CD14-positive monocyte (primary cell): ENCODE results near the gene RIMOC1. TPM values are rescaled to one million over a fixed set of nuclear protein-coding genes. Genes with fewer than 3 reads are reported as not detected.

Experiments used
- DNase-seq, 3 donors: peaks; one replicate each; pipeline ENCODE4 v3.0.0-alpha.2; 2011 to 2022
- H2AFZ ChIP-seq: 2 replicates; pipeline ENCODE4 v1.6.0; 2012; ENCODE audit warnings: mild to moderate bottlenecking, low read depth, low read length, inconsistent platforms; ENCODE audit not compliant: insufficient read depth, poor library complexity, severe bottlenecking
- H3K27ac ChIP-seq, 2 donors: 1 replicate in 1 of 2; 2 replicates in 1 of 2; pipeline ENCODE4 v1.5.1; 2012 to 2013; ENCODE audit warnings: low read length in 2 of 2, control low read depth in 1 of 2, inconsistent platforms in 1 of 2, low read depth in 1 of 2, mild to moderate bottlenecking in 1 of 2
- H3K27me3 ChIP-seq, 2 donors: one replicate each; pipeline versions ENCODE4 v1.6.0 to v1.6.1; 2011 to 2013; ENCODE audit warnings: low read length in 2 of 2; ENCODE audit not compliant: control insufficient read depth in 2 of 2, insufficient read depth in 2 of 2
- H3K36me3 ChIP-seq, 2 donors: replicated peaks in 1 of 2; 1 replicate in 1 of 2; 2 replicates in 1 of 2; pipeline versions ENCODE4 v1.5.1 to v1.6.1; 2012 to 2013; ENCODE audit warnings: low read length in 2 of 2, control low read depth in 1 of 2, inconsistent platforms in 1 of 2, mild to moderate bottlenecking in 1 of 2; ENCODE audit not compliant: insufficient read depth in 2 of 2, control insufficient read depth in 1 of 2
- H3K4me1 ChIP-seq, 2 donors: 1 replicate in 1 of 2; 2 replicates in 1 of 2; pipeline versions ENCODE4 v1.5.1 to v1.6.1; 2012 to 2013; ENCODE audit warnings: low read length in 2 of 2, control low read depth in 1 of 2, inconsistent platforms in 1 of 2, mild to moderate bottlenecking in 1 of 2, moderate library complexity in 1 of 2; ENCODE audit not compliant: insufficient read depth in 2 of 2, control insufficient read depth in 1 of 2
- H3K4me2 ChIP-seq: replicated peaks from 2 replicates; pipeline ENCODE3; 2012; ENCODE audit warnings: low read length, moderate library complexity, mild to moderate bottlenecking; ENCODE audit not compliant: poor library complexity, severe bottlenecking; ENCODE audit errors: extremely low read depth
- H3K4me3 ChIP-seq, 3 experiments: fragments of 200-600 bp in 1 of 3; sonication (generic) in 1 of 3; replicated peaks in 1 of 3; 1 replicate in 2 of 3; 2 replicates in 1 of 3; pipeline ENCODE4 v1.5.1; 2011 to 2013; ENCODE audit warnings: low read length in 3 of 3, mild to moderate bottlenecking in 3 of 3, control low read depth in 2 of 3, low read depth in 2 of 3, inconsistent platforms in 1 of 3, moderate library complexity in 1 of 3
- H3K79me2 ChIP-seq: 2 replicates; pipeline ENCODE4 v1.6.0; 2012; ENCODE audit warnings: mild to moderate bottlenecking, control low read depth, inconsistent platforms, low read length, moderate library complexity; ENCODE audit not compliant: insufficient read depth
- H3K9ac ChIP-seq: 2 replicates; pipeline ENCODE4 v1.6.0; 2017; ENCODE audit warnings: low read length, mild to moderate bottlenecking; ENCODE audit not compliant: insufficient read depth, poor library complexity, severe bottlenecking
- H3K9me3 ChIP-seq, 2 donors: replicated peaks in 1 of 2; 1 replicate in 1 of 2; 2 replicates in 1 of 2; pipeline versions ENCODE4 v1.5.1 to v1.6.1; 2012 to 2013; ENCODE audit warnings: low read length in 2 of 2, control low read depth in 1 of 2; ENCODE audit not compliant: control insufficient read depth in 1 of 2, insufficient read depth in 1 of 2
- H4K20me1 ChIP-seq: 2 replicates; pipeline ENCODE4 v1.6.0; 2012; ENCODE audit warnings: mild to moderate bottlenecking, low read length, control low read depth, moderate library complexity; ENCODE audit not compliant: insufficient read depth
- H3K27ac Mint-ChIP-seq, 7 donors: one replicate each; pipeline ENCODE4 v1.8.0; 2020; ENCODE audit warnings: mild to moderate bottlenecking in 7 of 7, mixed read lengths in 7 of 7, moderate library complexity in 6 of 7, inconsistent platforms in 2 of 7
- H3K27me3 Mint-ChIP-seq, 3 donors: one replicate each; pipeline ENCODE4 v1.8.0; 2021 to 2022; ENCODE audit warnings: low read depth in 3 of 3, mild to moderate bottlenecking in 3 of 3, mixed read lengths in 3 of 3, moderate library complexity in 3 of 3, inconsistent platforms in 1 of 3
- H3K36me3 Mint-ChIP-seq, 2 donors: one replicate each; pipeline ENCODE4 v1.8.0; 2020; ENCODE audit warnings: mixed read lengths in 2 of 2, inconsistent platforms in 1 of 2, mild to moderate bottlenecking in 1 of 2
- H3K4me1 Mint-ChIP-seq: one replicate; pipeline ENCODE4 v1.8.0; 2020; ENCODE audit warnings: mild to moderate bottlenecking, mixed read lengths
- H3K4me3 Mint-ChIP-seq, 2 donors: one replicate each; pipeline ENCODE4 v1.8.0; 2020; ENCODE audit warnings: mild to moderate bottlenecking in 2 of 2, mixed read lengths in 2 of 2, moderate library complexity in 1 of 2
- H3K9me3 Mint-ChIP-seq, 7 donors: one replicate each; pipeline ENCODE4 v1.8.0; 2020 to 2022; ENCODE audit warnings: mixed read lengths in 7 of 7, mild to moderate bottlenecking in 6 of 7, moderate library complexity in 6 of 7, inconsistent platforms in 2 of 7
- CTCF ChIP-seq: fragments of 200-600 bp; IDR thresholded peaks from one replicate; pipeline ENCODE4 v1.8.0; 2022; ENCODE audit warnings: antibody characterized with exemption, mild to moderate bottlenecking
- WGBS: methylation state at CpG from one replicate; pipeline ENCODE4 v1.1.5; 2013; ENCODE audit warnings: missing lambda C conversion rate; ENCODE audit not compliant: insufficient coverage; 5-methylcytosine and 5-hydroxymethylcytosine counted together
- intact Hi-C, 2 donors: fragments of 100-400 bp; cut with micrococcal nuclease; formaldehyde crosslinking; loops; one replicate each; pipeline versions ENCODE4 v1.15.0 to v1.15.1; 2023
- polyA plus RNA-seq, 3 donors: library from polyadenylated mRNA; depleted of rRNA in 1 of 3; unstranded in 2 of 3; stranded (reverse) in 1 of 3; fragments of 300-500 nt in 2 of 3; fragments of >200 nt in 1 of 3; fragmentation: Illumina TruSeq in 2 of 3; gene quantifications; 1 replicate in 2 of 3; 2 replicates in 1 of 3; pipeline ENCODE4 v1.2.3, GENCODE V29; 2012 to 2021

Gene RIMOC1
- polyA plus RNA-seq, 3 donors = 4.6 to 15.3 (median 11.2) TPM

GRCh38 chr5:41927604-41928003 is 23.5 kb downstream of the RIMOC1 start:
- intact Hi-C loops = loop anchor here (5.0 to 10.0 kb wide), 3 partner anchors 53 to 1115 kb away; partner anchors contain the start of genes OXCT1 (in 2 of the 2) and ANXA2R (in 1 of the 2)
- H3K9me3 ChIP-seq = no peaks in the 10 kb centered on the region

DNA sequence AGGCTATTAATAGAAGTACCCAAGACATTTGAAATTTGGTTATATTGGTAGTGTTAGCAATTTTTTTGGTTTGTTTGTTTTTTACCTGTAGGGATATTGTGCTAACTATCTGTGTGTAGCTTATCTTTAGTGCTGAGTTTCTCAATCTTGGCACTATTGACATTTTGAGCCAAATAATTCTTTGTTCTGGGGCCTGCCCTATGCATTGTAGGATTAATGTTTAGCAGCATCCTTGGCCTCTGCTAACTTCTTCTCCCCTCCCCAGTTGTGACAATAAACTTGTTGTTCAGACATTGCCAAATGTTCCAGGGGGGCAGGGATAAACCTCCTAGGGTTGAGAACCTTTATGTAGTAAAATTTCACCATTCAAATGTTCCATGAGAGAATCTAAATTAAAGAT is 24.9 kb downstream of the RIMOC1 start:
- Histone ChIP-seq H3K9ac (no peak overlapping the region), H3K27ac (no peak overlapping the region), H3K36me3 (peaks cover 1 to 10% of the 10 kb centered on the region in 2 donors), H4K20me1 (no peaks in the 10 kb centered on the region), H3K79me2 (peaks cover 3% of the 10 kb centered on the region), H3K4me2 (no peak overlapping the region), H3K4me3 (no peak overlapping the region), H2AFZ (no peak overlapping the region), H3K9me3 (no peaks in the 10 kb centered on the region), H3K27me3 (no peaks in the 10 kb centered on the region), H3K4me1 (peaks cover 15 to 21% of the 10 kb centered on the region in 2 donors)
- H3K36me3 Mint-ChIP-seq = peaks cover 22 to 30% of the 10 kb centered on the region in 2 donors
- no peaks in the 10 kb centered on the region for H3K27me3 Mint-ChIP-seq
- no peak overlapping the region for H3K4me3 Mint-ChIP-seq
- TF ChIP-seq CTCF = no peak
- H3K9me3 Mint-ChIP-seq = peaks cover 0 to 2% (median 0%) of the 10 kb centered on the region in 7 donors
- peaks cover 13% of the 10 kb centered on the region for H3K4me1 Mint-ChIP-seq
- DNase-seq = no peak
- no peak overlapping the region for H3K27ac Mint-ChIP-seq
- intact Hi-C loops = loop anchor here (5.0 to 10.0 kb wide), 3 partner anchors 54 to 1113 kb away; partner anchors contain the start of genes OXCT1 (in 2 of the 2) and ANXA2R (in 1 of the 2)

More at GRCh38 chr5:41927604-41928003, 23.5 kb downstream of the RIMOC1 start:
- H3K27me3 ChIP-seq = no peaks in the 10 kb centered on the region
- H2AFZ ChIP-seq = no peak overlapping the region
- peaks cover 15 to 23% of the 10 kb centered on the region in 2 donors for H3K4me1 ChIP-seq
- H3K79me2 ChIP-seq = peaks cover 3% of the 10 kb centered on the region
- WGBS = 100% methylated on average over 1 of the region's 4 CpGs
- H3K9ac ChIP-seq = no peak overlapping the region
- no peaks in the 10 kb centered on the region for H4K20me1 ChIP-seq
- H3K9me3 Mint-ChIP-seq = peaks cover 0 to 2% (median 0%) of the 10 kb centered on the region in 7 donors
- no peak overlapping the region for H3K4me3 Mint-ChIP-seq
- H3K36me3 ChIP-seq = peaks cover 0 to 8% of the 10 kb centered on the region in 2 donors
- H3K27me3 Mint-ChIP-seq = no peaks in the 10 kb centered on the region
- TF ChIP-seq CTCF = no peak
- peaks cover 13% of the 10 kb centered on the region for H3K4me1 Mint-ChIP-seq
- no peak overlapping the region for H3K4me3 ChIP-seq
- H3K27ac ChIP-seq = no peak overlapping the region
- DNase-seq = no peak
- peaks cover 17 to 25% of the 10 kb centered on the region in 2 donors for H3K36me3 Mint-ChIP-seq
- no peak overlapping the region for H3K27ac Mint-ChIP-seq
- no peak overlapping the region for H3K4me2 ChIP-seq
